BJ (cell line): Measurements from ENCODE around the gene HCFC1. TPM values are rescaled to one million over a fixed set of nuclear protein-coding genes. Genes with fewer than 3 reads are reported as not detected.

ENCODE experiments used
- CTCF ChIA-PET: fragments of 350-600 bp; formaldehyde crosslinking; extraction: SDS; loops from one replicate; lab custom pipeline; 2021; ENCODE audit warnings: antibody characterized with exemption, inconsistent platforms; lab: Yijun Ruan, JAX
- POLR2A ChIA-PET: fragments of 300-600 bp; sonication (Branson Sonifier 250); formaldehyde crosslinking; extraction: SDS; loops from one replicate; lab custom pipeline; 2021; ENCODE audit warnings: antibody characterized with exemption; lab: Charles Lee
- DNase-seq: peaks from one replicate; pipeline ENCODE4 v3.0.0-alpha.2; 2011; ENCODE audit warnings: low read depth
- H3K27me3 ChIP-seq: 2 replicates; pipeline ENCODE4 v1.6.0; 2011; ENCODE audit warnings: low read length; ENCODE audit not compliant: control insufficient read depth, insufficient read depth
- H3K36me3 ChIP-seq: 2 replicates; pipeline ENCODE4 v1.5.1; 2011; ENCODE audit warnings: low read length; ENCODE audit not compliant: control insufficient read depth, insufficient read depth
- H3K4me3 ChIP-seq: 2 replicates; pipeline ENCODE4 v1.5.1; 2011; ENCODE audit warnings: low read depth, mild to moderate bottlenecking, control low read depth, low read length
- CTCF ChIP-seq: IDR thresholded peaks from 2 replicates; pipeline ENCODE4 v1.5.1; 2011; ENCODE audit warnings: low read depth, mild to moderate bottlenecking, control low read depth, inconsistent platforms, low read length, moderate library complexity; ENCODE audit not compliant: insufficient read depth
- polyA plus RNA-seq: library from polyadenylated mRNA; depleted of rRNA; stranded (reverse); fragments of >200 nt; gene quantifications from 2 replicates; pipeline ENCODE4 v1.2.3, GENCODE V29; 2011

HCFC1 gene
- polyA plus RNA-seq, 1 experiment: 3.3 TPM

GRCh38 chrX:153930011-153930910, 41.4 kb downstream of the HCFC1 start:
- H3K4me3 ChIP-seq: no peak overlapping the region
- peaks cover 8% of the 10 kb centered on the region for H3K36me3 ChIP-seq
- CTCF ChIA-PET: no interaction called here
- no peak for DNase-seq
- POLR2A ChIA-PET: no interaction called here
- H3K27me3 ChIP-seq: no peaks in the 10 kb centered on the region
- TF ChIP-seq CTCF: no peak

DNA sequence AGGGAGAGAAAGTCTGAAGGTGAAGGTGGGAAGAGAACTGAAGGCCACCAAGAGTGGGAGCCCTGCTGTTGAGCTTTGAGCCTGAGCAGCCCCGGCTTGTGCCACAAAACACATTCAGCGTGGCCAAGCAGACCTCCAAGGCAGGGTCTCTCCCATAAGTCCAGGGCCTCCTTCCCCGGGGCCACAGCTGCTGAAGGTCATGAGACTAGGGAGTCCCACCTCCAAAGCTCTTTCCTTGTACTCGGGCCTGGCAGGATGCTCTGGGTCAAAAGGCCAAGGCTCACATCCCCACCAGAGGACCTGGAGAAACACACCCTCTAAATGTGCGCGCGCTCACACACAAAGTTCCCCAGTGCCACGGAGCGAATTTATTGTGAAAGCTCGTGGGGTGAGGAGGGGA, 42.0 kb downstream of the HCFC1 start:
- H3K4me3 ChIP-seq: no peak overlapping the region
- no peaks in the 10 kb centered on the region for H3K27me3 ChIP-seq
- ChIA-PET POLR2A (no interaction called here), CTCF (no interaction called here)
- H3K36me3 ChIP-seq: peaks cover 8% of the 10 kb centered on the region
- no peak for TF ChIP-seq CTCF
- DNase-seq: no peak

- POLR2A ChIA-PET: no interaction called here
- no peak for DNase-seq
- no peak for TF ChIP-seq CTCF
- no peak overlapping the region for H3K4me3 ChIP-seq
- peaks cover 8% of the 10 kb centered on the region for H3K36me3 ChIP-seq
- no peaks in the 10 kb centered on the region for H3K27me3 ChIP-seq
- CTCF ChIA-PET: interaction anchor here (0.8 to 1.7 kb wide), 3 partner anchors 18 to 165 kb away, joined by 3 to 9 read pairs (median 3); partner anchors contain the start of gene PLXNB3
These were observed 42.8 kb downstream of the HCFC1 start for GRCh38 chrX:153928846-153929245.

GRCh38 chrX:153927922-153928760, 43.5 kb downstream of the HCFC1 start:
- Histone ChIP-seq H3K36me3 (peaks cover 8% of the 10 kb centered on the region), H3K27me3 (no peaks in the 10 kb centered on the region), H3K4me3 (peak overlapping the region; percentile 54)
- DNase-seq: peak; percentile 92
- CTCF ChIA-PET: interaction anchor here (0.8 to 1.7 kb wide), 4 partner anchors 19 to 164 kb away, joined by 3 to 9 read pairs (median 3); partner anchors contain the start of gene PLXNB3
- POLR2A ChIA-PET: no interaction called here
- peak; percentile 27; the same call in 1 of the 2 replicates for TF ChIP-seq CTCF

DNA sequence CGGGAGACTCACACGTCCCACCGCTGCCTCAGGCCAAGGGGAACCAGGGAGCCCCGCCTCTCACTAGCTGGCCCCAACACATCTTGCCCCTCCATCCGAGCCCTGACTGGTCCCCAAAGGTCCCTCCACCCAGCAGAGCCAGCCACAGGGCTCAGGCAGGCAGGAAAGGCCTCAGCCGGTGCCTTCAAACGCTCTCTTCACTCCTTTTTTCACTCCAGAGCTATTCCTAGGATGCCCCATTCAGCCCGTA, 44.0 kb downstream of the HCFC1 start:
- no peak for TF ChIP-seq CTCF
- POLR2A ChIA-PET: no interaction called here
- Histone ChIP-seq H3K27me3 (no peaks in the 10 kb centered on the region), H3K36me3 (peaks cover 8% of the 10 kb centered on the region), H3K4me3 (peak overlapping the region; percentile 54)
- CTCF ChIA-PET: interaction anchor here (1.0 to 1.7 kb wide), 2 partner anchors 19 to 164 kb away, joined by 3 to 9 read pairs; partner anchors contain the start of gene PLXNB3
- no peak for DNase-seq
